K562 (cell line): ENCODE results near the gene NET1. TPM values are rescaled to one million over a fixed set of nuclear protein-coding genes. Genes with fewer than 3 reads are reported as not detected.

Source experiments
- ATAC-seq: fragments of 200-7000 bp; cut with Tn5 transposase; 3 replicates; pipeline ENCODE4 v1.9.1; 2020; ENCODE audit warnings: moderate library complexity
- BruUV-seq: library from RNA; stranded (reverse); fragments of 400-500 nt; replicated peaks from 2 replicates; lab custom pipeline; 2021; lab: Mats Ljungman, UMichigan
- CTCF ChIA-PET: fragments of 300-600 bp; formaldehyde crosslinking; extraction: SDS; loops from one replicate; lab custom pipeline; 2021; ENCODE audit warnings: low intra/inter-chr PET ratio; lab: Yijun Ruan, JAX
- POLR2A ChIA-PET: fragments of 300-600, 350-650 bp; sonication (Branson Sonifier 250); formaldehyde crosslinking; extraction: SDS; loops from one replicate; lab custom pipeline; 2021; ENCODE audit warnings: antibody characterized with exemption, inconsistent platforms; lab: Yijun Ruan, JAX
- DNase-seq, 4 experiments: peaks; one replicate each; pipeline versions ENCODE4 v3.0.0 to v3.0.0-alpha.2; 2011 to 2018; ENCODE audit warnings: low spot score in 3 of 4, mixed read lengths in 3 of 4; ENCODE audit errors: extremely low read depth in 1 of 4
- FAIRE-seq: peaks from 2 replicates; lab custom pipeline; 2011; peaks lifted over from hg19 to GRCh38; lab: Jason Lieb, UNC
- H2AFZ ChIP-seq: 2 replicates; pipeline ENCODE4 v1.6.0; 2011; ENCODE audit warnings: low read depth, low read length, control low read depth, inconsistent platforms
- H3K27ac ChIP-seq: fragments of 200-600 bp; 3 replicates; pipeline ENCODE4 v1.8.0; 2011; ENCODE audit warnings: low read depth, mild to moderate bottlenecking, control low read depth, inconsistent platforms, low read length, moderate library complexity, mixed read lengths; ENCODE audit errors: extremely low read depth
- H3K27me3 ChIP-seq, 2 experiments: fragments of 300-600 bp in 1 of 2; 2 replicates in 1 of 2; 3 replicates in 1 of 2; pipeline versions ENCODE4 v1.6.0 to v1.8.0; 2011; ENCODE audit warnings: inconsistent platforms in 2 of 2, low read length in 2 of 2, mild to moderate bottlenecking in 1 of 2, mixed read lengths in 1 of 2, moderate library complexity in 1 of 2; ENCODE audit not compliant: control insufficient read depth in 2 of 2, insufficient read depth in 2 of 2
- H3K36me3 ChIP-seq: fragments of 300-600 bp; 3 replicates; pipeline ENCODE4 v1.8.0; 2011; ENCODE audit warnings: mild to moderate bottlenecking, low read length, inconsistent platforms; ENCODE audit not compliant: control insufficient read depth, insufficient read depth
- H3K4me1 ChIP-seq, 2 experiments: fragments of 200-600 bp in 1 of 2; replicated peaks in 1 of 2; 2 replicates in 1 of 2; 3 replicates in 1 of 2; pipeline versions ENCODE4 v1.5.1 to v1.8.0; 2011; ENCODE audit warnings: inconsistent platforms in 2 of 2, low read length in 2 of 2, mild to moderate bottlenecking in 1 of 2, mixed read lengths in 1 of 2, moderate library complexity in 1 of 2; ENCODE audit not compliant: control insufficient read depth in 2 of 2, insufficient read depth in 2 of 2
- H3K4me2 ChIP-seq: 2 replicates; pipeline ENCODE4 v1.6.1; 2011; ENCODE audit warnings: low read length, control low read depth, inconsistent platforms, mixed read lengths; ENCODE audit not compliant: insufficient read depth
- H3K4me3 ChIP-seq: fragments of 200-600 bp; sonication (generic), shearing (Covaris generic); 2 replicates; pipeline ENCODE4 v1.5.1; 2016; ENCODE audit warnings: control low read depth, inconsistent platforms
- H3K79me2 ChIP-seq: fragments of 200-600 bp; 3 replicates; pipeline ENCODE4 v1.8.0; 2011; ENCODE audit warnings: low read length, inconsistent platforms; ENCODE audit not compliant: control insufficient read depth, insufficient read depth
- H3K9ac ChIP-seq, 2 experiments: 2 replicates each; pipeline versions ENCODE4 v1.6.0 to v1.6.1; 2011; ENCODE audit warnings: low read depth in 2 of 2, low read length in 2 of 2, control low read depth in 1 of 2, inconsistent platforms in 1 of 2, mild to moderate bottlenecking in 1 of 2, mixed read lengths in 1 of 2; ENCODE audit not compliant: insufficient read depth in 1 of 2
- H3K9me1 ChIP-seq: one replicate; pipeline ENCODE4 v1.6.0; 2011; ENCODE audit warnings: inconsistent platforms, mild to moderate bottlenecking, low read length, moderate library complexity; ENCODE audit not compliant: control insufficient read depth, insufficient read depth
- H3K9me3 ChIP-seq: replicated peaks from 2 replicates; pipeline ENCODE4 v1.5.1; 2011; ENCODE audit warnings: low read depth, low read length, inconsistent platforms; ENCODE audit not compliant: control insufficient read depth, insufficient read depth
- H4K20me1 ChIP-seq: replicated peaks from 2 replicates; pipeline ENCODE4 v1.6.1; 2011; ENCODE audit warnings: low read length, inconsistent platforms, mixed read lengths; ENCODE audit not compliant: control insufficient read depth, insufficient read depth
- FOXJ2 ChIP-seq: fragments of 200-800 bp; sonication (Bioruptor generic); IDR thresholded peaks from 2 replicates; pipeline ENCODE4 v1.6.1; 2016; ENCODE audit warnings: missing genetic modification characterization, missing compliant biosample characterization
- MAFG ChIP-seq: fragments of 450-650 bp; conservative IDR thresholded peaks from 2 replicates; pipeline ENCODE4 v1.6.1; 2016; ENCODE audit warnings: missing genetic modification characterization, missing compliant biosample characterization
- MCM7 ChIP-seq, 2 experiments: fragments of 450-650 bp; IDR thresholded peaks; 2 replicates each; pipeline ENCODE4 v1.6.1; 2016 to 2018
- MTA1 ChIP-seq: fragments of 450-650 bp; IDR thresholded peaks from 2 replicates; pipeline ENCODE4 v1.6.1; 2017; ENCODE audit warnings: borderline replicate concordance
- ZNF3 ChIP-seq: fragments of 250-450 bp; sonication (Bioruptor Pico); IDR thresholded peaks from 2 replicates; pipeline ENCODE4 v1.5.0; 2021; ENCODE audit warnings: mild to moderate bottlenecking, moderate library complexity
- WGBS: fragments of 100-300 bp; shearing (Covaris generic); methylation state at CpG from one replicate; pipeline ENCODE4 v1.1.6; 2016; ENCODE audit warnings: low coverage, mixed read lengths; ENCODE audit not compliant: insufficient coverage; ENCODE audit errors: missing lambda C conversion rate; 5-methylcytosine and 5-hydroxymethylcytosine counted together
- in situ Hi-C: fragments of 300-500 bp; cut with MboI; formaldehyde crosslinking; loops from 4 replicates; pipeline ENCODE4 v1.15.0; 2018; ENCODE audit warnings: inconsistent platforms, mixed read lengths
- intact Hi-C: fragments of 100-400 bp; cut with micrococcal nuclease; formaldehyde crosslinking; loops from 2 replicates; pipeline ENCODE4 v1.14.2; 2022
- polyA plus RNA-seq, 8 experiments: library from polyadenylated mRNA; depleted of rRNA in 4 of 8; stranded (reverse) in 5 of 8; unstranded in 3 of 8; fragments of >200 nt; fragmentation: Nextera tagmentation in 2 of 8; fragmentation: Illumina TruSeq in 1 of 8; extraction: Ambion mirVana in 2 of 8; extraction: Trizol in 1 of 8; gene quantifications; 2 replicates each; pipeline versions ENCODE4 v1.2.1 to v1.2.3, GENCODE V29; 2011 to 2014; ENCODE audit warnings: inconsistent platforms in 1 of 8, missing spikeins in 1 of 8
- total RNA-seq, 7 experiments: library from RNA; depleted of rRNA in 6 of 7; stranded (reverse); fragments of >200 nt in 6 of 7; fragmentation: Illumina TruSeq in 2 of 7; extraction: Trizol in 2 of 7; gene quantifications; 2 replicates each; pipeline versions ENCODE4 v1.2.1 to v1.2.3, GENCODE V29; 2011 to 2021; ENCODE audit warnings: low replicate concordance in 1 of 7
- TF ChIP-seq, protein P1 (sequence below): fragments of 250-450 bp; sonication (Bioruptor Pico); IDR thresholded peaks from 2 replicates; pipeline ENCODE4 v1.5.1; 2021; ENCODE audit warnings: mild to moderate bottlenecking

The NET1 gene
- total and polyA plus RNA-seq, 9 of the 15 experiments (the other 6 are each of a cell fraction or from before 2014, with no cell fraction given), result 47.4 to 258 (median 106) TPM

DNA sequence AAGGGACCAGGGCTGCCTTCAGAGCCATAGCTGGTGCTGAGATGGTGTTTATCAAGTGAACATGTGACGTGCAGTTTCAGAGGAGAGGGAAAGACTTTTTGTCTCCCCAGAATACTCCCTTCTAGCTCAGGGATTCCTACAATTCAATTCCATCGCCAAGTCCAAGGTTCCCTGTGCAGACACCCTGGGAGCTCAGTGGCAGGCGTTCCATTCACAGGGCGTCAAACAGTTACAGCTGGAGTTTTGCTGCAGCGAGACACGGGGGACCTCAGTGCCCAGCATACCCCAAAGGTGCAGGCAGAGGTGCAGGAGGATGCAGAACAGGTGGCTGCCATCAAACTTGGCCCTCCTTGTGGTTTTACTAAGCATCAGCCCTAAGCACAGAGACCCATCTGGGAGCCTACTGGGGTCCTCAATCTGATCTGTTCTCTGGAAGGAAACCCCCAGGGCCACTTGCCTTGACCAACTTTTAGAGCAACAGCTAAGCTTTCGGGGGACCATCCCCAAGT, 87.9 kb downstream of the NET1 start:
- CTCF ChIA-PET, result no interaction called here
- FAIRE-seq, result no peak
- no peak for ATAC-seq

More for the DNA sequence above, 87.9 kb downstream of the NET1 start:
- in situ Hi-C loops, result no loop called here
- TF ChIP-seq MAFG, result no peak
- TF ChIP-seq, protein P1, sequence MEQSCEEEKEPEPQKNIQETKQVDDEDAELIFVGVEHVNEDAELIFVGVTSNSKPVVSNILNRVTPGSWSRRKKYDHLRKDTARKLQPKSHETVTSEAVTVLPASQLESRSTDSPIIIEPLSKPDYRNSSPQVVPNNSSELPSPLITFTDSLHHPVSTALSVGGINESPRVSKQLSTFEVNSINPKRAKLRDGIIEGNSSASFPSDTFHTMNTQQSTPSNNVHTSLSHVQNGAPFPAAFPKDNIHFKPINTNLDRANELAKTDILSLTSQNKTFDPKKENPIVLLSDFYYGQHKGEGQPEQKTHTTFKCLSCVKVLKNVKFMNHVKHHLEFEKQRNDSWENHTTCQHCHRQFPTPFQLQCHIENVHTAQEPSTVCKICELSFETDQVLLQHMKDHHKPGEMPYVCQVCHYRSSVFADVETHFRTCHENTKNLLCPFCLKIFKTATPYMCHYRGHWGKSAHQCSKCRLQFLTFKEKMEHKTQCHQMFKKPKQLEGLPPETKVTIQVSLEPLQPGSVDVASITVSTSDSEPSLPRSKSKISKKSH (CRISPR knock-in tag), result no peak
- no peak for TF ChIP-seq FOXJ2
- TF ChIP-seq ZNF3, result no peak
- no peak for TF ChIP-seq MCM7 (IDR thresholded peaks at IDR 0.05)
- TF ChIP-seq MTA1, result no peak
- intact Hi-C loops, result no loop called here
- BruUV-seq, result no TSS peak
- H3K9me1 ChIP-seq, result no peaks in the 10 kb centered on the region
- 21% methylated on average over 7 of the region's 7 CpGs for WGBS
- no peak overlapping the region for H2AFZ ChIP-seq
- H3K9ac ChIP-seq, result no peak overlapping the region; a peak in 1 of 4 replicates
- POLR2A ChIA-PET, result interaction anchor here (0.6 to 2.1 kb wide), 5 partner anchors 10 to 464 kb away, joined by 3 to 8 read pairs (median 3); no protein-coding TSS in a partner anchor
- no peak overlapping the region for H3K4me2 ChIP-seq
- H3K27ac ChIP-seq, result no peak overlapping the region
- H3K4me1 ChIP-seq, result peaks cover 15 to 44% of the 10 kb centered on the region in 2 experiments
- no peak overlapping the region for H3K4me3 ChIP-seq
- H3K79me2 ChIP-seq, result no peaks in the 10 kb centered on the region
- H3K27me3 ChIP-seq, result peaks cover 0 to 23% of the 10 kb centered on the region in 2 experiments; a peak in 3 of 5 replicates
- H3K36me3 ChIP-seq, result no peaks in the 10 kb centered on the region
- no peaks in the 10 kb centered on the region for H3K9me3 ChIP-seq
- H4K20me1 ChIP-seq, result no peaks in the 10 kb centered on the region; the same call in 1 of the 2 replicates
- no peak for DNase-seq
